Endometrial microvascular endothelial cells (primary cell): ENCODE data around the gene PLCB2. TPM values are rescaled to one million over a fixed set of nuclear protein-coding genes. Genes with fewer than 3 reads are reported as not detected.

ENCODE experiments used
- in situ Hi-C: cut with HindIII; loops from 2 replicates; pipeline ENCODE4 v1.10.0; 2017; ENCODE audit warnings: low sequenced_read_pairs, low pct_unique_long_range_greater_than_20kb; ENCODE audit errors: inconsistent ontology term
- total RNA-seq: library from RNA; depleted of rRNA; stranded (reverse); fragments of >200 nt; gene quantifications from one replicate; pipeline ENCODE4 v1.2.3, GENCODE V29; 2015; ENCODE audit errors: inconsistent ontology term

Gene PLCB2
- total RNA-seq, 1 donor from 2014 or later, result 1.6 TPM

GRCh38 chr15:40310993-40311392 is 3.3 kb upstream of the PLCB2 start:
- in situ Hi-C loops, result no loop called here

- in situ Hi-C loops, result no loop called here
These were observed 2.5 kb upstream of the PLCB2 start for GRCh38 chr15:40310001-40310959.

- in situ Hi-C loops, result no loop called here
These were observed 1.7 kb upstream of the PLCB2 start for GRCh38 chr15:40309344-40309862.

- in situ Hi-C loops, result no loop called here
These were observed 827 bp downstream of the PLCB2 start for GRCh38 chr15:40306908-40307307.

GRCh38 chr15:40306371-40306770 is 1.4 kb downstream of the PLCB2 start:
- in situ Hi-C loops, result no loop called here

GRCh38 chr15:40305281-40305680 is 2.5 kb downstream of the PLCB2 start:
- in situ Hi-C loops, result no loop called here

- in situ Hi-C loops, result no loop called here
These were observed 4.2 kb downstream of the PLCB2 start for GRCh38 chr15:40303576-40303975.

GRCh38 chr15:40302981-40303380 is 4.8 kb downstream of the PLCB2 start:
- in situ Hi-C loops, result no loop called here

- in situ Hi-C loops, result no loop called here
These were observed 5.3 kb downstream of the PLCB2 start for GRCh38 chr15:40302288-40302886.

- in situ Hi-C loops, result no loop called here
These were observed 6.1 kb downstream of the PLCB2 start for GRCh38 chr15:40301467-40302179.

- in situ Hi-C loops, result no loop called here
These were observed 7.0 kb downstream of the PLCB2 start for GRCh38 chr15:40300771-40301170.

GRCh38 chr15:40300367-40300766 is 7.4 kb downstream of the PLCB2 start:
- in situ Hi-C loops, result no loop called here

GRCh38 chr15:40298216-40298935 is 9.4 kb downstream of the PLCB2 start:
- in situ Hi-C loops, result no loop called here

- in situ Hi-C loops, result no loop called here
These were observed 10.4 kb downstream of the PLCB2 start for GRCh38 chr15:40297356-40297755.

GRCh38 chr15:40296561-40297230 is 11.0 kb downstream of the PLCB2 start:
- in situ Hi-C loops, result no loop called here

GRCh38 chr15:40295877-40296560 is 11.7 kb downstream of the PLCB2 start:
- in situ Hi-C loops, result no loop called here

GRCh38 chr15:40295297-40295696 is 12.4 kb downstream of the PLCB2 start:
- in situ Hi-C loops, result no loop called here
